ENCODE data around the gene NEK10.

DNA sequence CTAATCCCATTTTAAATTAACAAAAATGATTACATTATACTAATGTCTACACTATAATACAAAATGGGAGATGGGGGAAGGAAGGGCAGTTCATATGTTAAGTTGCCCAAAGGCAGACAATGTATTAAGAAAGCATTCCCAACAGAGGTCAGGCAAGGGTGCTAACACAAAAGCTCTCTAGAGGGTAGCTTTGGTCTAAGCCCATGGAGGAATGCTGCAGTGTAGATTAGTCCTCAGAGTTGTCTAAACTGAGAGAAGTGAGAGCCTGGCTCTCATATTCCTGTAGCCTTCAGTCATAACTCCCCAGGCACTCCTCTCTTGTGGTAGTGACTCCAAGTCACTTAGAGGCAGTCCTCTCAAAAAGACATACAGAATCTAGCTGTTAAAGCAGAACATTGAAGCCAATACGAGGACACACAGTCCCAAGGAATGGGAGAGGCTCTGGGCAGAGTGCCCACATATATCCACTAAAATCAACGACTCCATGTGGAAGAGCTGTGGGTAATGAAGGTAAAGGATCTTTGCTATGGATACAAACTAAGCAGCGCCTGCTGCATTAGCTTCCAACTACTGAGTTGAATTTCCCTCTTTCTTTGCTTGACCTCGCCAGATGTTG is 14.5 kb downstream of the NEK10 start:
- TF ChIP-seq, protein P1, sequence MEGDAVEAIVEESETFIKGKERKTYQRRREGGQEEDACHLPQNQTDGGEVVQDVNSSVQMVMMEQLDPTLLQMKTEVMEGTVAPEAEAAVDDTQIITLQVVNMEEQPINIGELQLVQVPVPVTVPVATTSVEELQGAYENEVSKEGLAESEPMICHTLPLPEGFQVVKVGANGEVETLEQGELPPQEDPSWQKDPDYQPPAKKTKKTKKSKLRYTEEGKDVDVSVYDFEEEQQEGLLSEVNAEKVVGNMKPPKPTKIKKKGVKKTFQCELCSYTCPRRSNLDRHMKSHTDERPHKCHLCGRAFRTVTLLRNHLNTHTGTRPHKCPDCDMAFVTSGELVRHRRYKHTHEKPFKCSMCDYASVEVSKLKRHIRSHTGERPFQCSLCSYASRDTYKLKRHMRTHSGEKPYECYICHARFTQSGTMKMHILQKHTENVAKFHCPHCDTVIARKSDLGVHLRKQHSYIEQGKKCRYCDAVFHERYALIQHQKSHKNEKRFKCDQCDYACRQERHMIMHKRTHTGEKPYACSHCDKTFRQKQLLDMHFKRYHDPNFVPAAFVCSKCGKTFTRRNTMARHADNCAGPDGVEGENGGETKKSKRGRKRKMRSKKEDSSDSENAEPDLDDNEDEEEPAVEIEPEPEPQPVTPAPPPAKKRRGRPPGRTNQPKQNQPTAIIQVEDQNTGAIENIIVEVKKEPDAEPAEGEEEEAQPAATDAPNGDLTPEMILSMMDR (IDR thresholded peaks at IDR 0.05; ENCODE audit: low read depth, low read length) = no peak
- TF ChIP-seq POLR2A (IDR thresholded peaks at IDR 0.05; ENCODE audit: extremely low read depth, insufficient read length) = no peak
- no peak for TF ChIP-seq MYC (IDR thresholded peaks at IDR 0.05; ENCODE audit: low read depth, low read length)
